ENCODE results near the gene ECE1.

Gene ECE1

DNA sequence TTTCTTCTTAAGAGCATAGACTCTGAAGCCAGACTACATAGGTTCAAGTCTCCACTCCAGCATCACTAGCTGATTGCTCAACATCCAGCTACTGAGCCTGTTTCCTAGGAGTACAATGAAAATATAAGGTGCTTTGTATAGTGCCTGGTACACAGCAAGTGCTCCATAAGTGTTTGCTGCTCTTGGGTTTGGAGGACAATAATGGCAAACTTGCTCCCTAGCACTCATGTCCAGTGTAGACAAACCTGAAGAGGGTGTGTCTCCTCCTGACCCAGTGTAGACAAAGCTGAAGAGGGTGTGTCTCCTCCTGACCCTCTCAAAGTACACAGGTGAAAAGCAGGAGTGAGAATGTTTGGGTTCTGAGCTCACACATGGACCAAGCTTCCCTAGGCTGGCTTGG lies 10.5 kb upstream of the ECE1 start:
- peaks cover 11 to 61% (median 40%) of the 10 kb centered on the region in 5 donors for H3K4me1 ChIP-seq (ENCODE audit: control insufficient read depth in 5 of 5, insufficient read depth in 5 of 5, low read length in 5 of 5)
- no peaks in the 10 kb centered on the region for H3K36me3 ChIP-seq (ENCODE audit: control insufficient read depth in 5 of 5, insufficient read depth in 5 of 5, low read length in 5 of 5)
- no peak overlapping the region for H3K9ac ChIP-seq (ENCODE audit: low read length in 5 of 5)
- H3K27ac ChIP-seq (ENCODE audit: low read depth, low read length) = no peak overlapping the region
- H3K4me3 ChIP-seq (ENCODE audit: low read depth in 1 of 5, low read length in 5 of 5) = no peak overlapping the region
- no peaks in the 10 kb centered on the region for H3K9me3 ChIP-seq (ENCODE audit: control insufficient read depth in 5 of 5, low read length in 5 of 5)
- H3K27me3 ChIP-seq (ENCODE audit: control insufficient read depth in 5 of 5, insufficient read depth in 4 of 5, low read length in 5 of 5) = no peaks in the 10 kb centered on the region

DNA sequence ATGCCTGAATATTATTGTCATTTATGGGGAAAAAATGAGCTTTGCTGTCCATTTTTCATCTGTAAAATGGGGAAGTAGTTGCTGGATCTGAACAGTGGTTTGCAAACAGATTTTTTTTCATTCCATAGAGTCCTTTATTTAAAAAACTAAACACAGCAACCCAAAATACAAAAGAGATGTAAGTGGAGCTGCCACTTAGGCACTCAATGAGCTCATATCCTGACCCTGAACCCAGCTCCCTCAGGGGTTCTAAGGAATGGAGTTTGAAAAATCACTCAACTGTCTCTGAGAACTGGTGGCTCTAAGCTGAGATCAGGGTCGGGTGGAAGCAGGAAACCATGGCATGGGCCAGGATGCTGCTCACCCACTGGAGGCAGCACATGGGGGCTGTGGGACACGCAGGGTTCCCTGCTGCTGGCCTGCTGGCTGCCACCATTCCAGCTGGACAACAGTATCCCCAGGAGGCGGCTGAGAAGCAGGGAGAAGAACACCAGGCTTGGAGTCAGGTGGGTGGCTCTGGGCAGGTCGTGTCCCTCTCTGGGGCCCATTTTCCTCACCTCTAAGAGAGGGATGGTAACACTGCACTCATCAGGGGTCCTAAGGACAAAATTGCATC lies 9.6 kb upstream of the ECE1 start:
- Histone ChIP-seq H3K9me3 (ENCODE audit: control insufficient read depth in 5 of 5, low read length in 5 of 5) (no peaks in the 10 kb centered on the region), H3K27me3 (ENCODE audit: control insufficient read depth in 5 of 5, insufficient read depth in 4 of 5, low read length in 5 of 5) (no peaks in the 10 kb centered on the region), H3K27ac (ENCODE audit: low read depth, low read length) (peak overlapping the region; percentile 70), H3K9ac (ENCODE audit: low read length in 5 of 5) (peak overlapping the region in 2 of 5 donors; percentile 23 to 25), H3K36me3 (ENCODE audit: control insufficient read depth in 5 of 5, insufficient read depth in 5 of 5, low read length in 5 of 5) (no peaks in the 10 kb centered on the region), H3K4me3 (ENCODE audit: low read depth in 1 of 5, low read length in 5 of 5) (no peak overlapping the region), H3K4me1 (ENCODE audit: control insufficient read depth in 5 of 5, insufficient read depth in 5 of 5, low read length in 5 of 5) (peaks cover 11 to 58% (median 40%) of the 10 kb centered on the region in 5 donors)

GRCh38 chr1:21298981-21299391 lies 8.7 kb upstream of the ECE1 start:
- Histone ChIP-seq H3K4me3 (ENCODE audit: low read depth in 1 of 5, low read length in 5 of 5) (no peak overlapping the region), H3K9me3 (ENCODE audit: control insufficient read depth in 5 of 5, low read length in 5 of 5) (no peaks in the 10 kb centered on the region), H3K4me1 (ENCODE audit: control insufficient read depth in 5 of 5, insufficient read depth in 5 of 5, low read length in 5 of 5) (peaks cover 11 to 61% (median 49%) of the 10 kb centered on the region in 5 donors), H3K27me3 (ENCODE audit: control insufficient read depth in 5 of 5, insufficient read depth in 4 of 5, low read length in 5 of 5) (no peaks in the 10 kb centered on the region), H3K9ac (ENCODE audit: low read length in 5 of 5) (no peak overlapping the region), H3K27ac (ENCODE audit: low read depth, low read length) (peak overlapping the region; percentile 70), H3K36me3 (ENCODE audit: control insufficient read depth in 5 of 5, insufficient read depth in 5 of 5, low read length in 5 of 5) (no peaks in the 10 kb centered on the region)

DNA sequence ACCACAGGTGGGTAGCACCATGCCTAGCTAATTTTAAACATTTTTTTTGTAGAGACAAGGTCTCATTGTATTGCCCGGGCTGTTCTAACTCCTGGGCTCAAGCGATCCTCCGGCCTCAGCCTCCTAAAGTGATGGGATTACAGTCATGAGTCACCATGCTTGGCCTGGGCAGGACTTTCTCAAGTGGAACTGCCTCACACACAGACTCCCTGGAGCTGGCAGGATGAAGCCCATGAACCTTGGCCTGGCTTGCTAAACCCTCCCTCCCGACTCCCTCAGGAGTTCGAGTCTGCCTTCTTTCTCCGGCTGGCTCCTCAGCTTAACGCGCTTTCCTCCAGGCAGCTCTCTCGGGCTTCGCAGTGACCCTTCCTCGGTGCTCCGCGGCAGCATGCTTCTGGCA lies 7.7 kb upstream of the ECE1 start:
- Histone ChIP-seq H3K27ac (ENCODE audit: low read depth, low read length) (peak overlapping the region; percentile 76), H3K4me3 (ENCODE audit: low read depth in 1 of 5, low read length in 5 of 5) (peak overlapping the region in 1 of 5 donors; percentile 32), H3K9ac (ENCODE audit: low read length in 5 of 5) (no peak overlapping the region), H3K4me1 (ENCODE audit: control insufficient read depth in 5 of 5, insufficient read depth in 5 of 5, low read length in 5 of 5) (peaks cover 6 to 63% (median 48%) of the 10 kb centered on the region in 5 donors), H3K9me3 (ENCODE audit: control insufficient read depth in 5 of 5, low read length in 5 of 5) (no peaks in the 10 kb centered on the region), H3K36me3 (ENCODE audit: control insufficient read depth in 5 of 5, insufficient read depth in 5 of 5, low read length in 5 of 5) (no peaks in the 10 kb centered on the region), H3K27me3 (ENCODE audit: control insufficient read depth in 5 of 5, insufficient read depth in 4 of 5, low read length in 5 of 5) (no peaks in the 10 kb centered on the region)

- H3K27me3 ChIP-seq (ENCODE audit: control insufficient read depth in 5 of 5, insufficient read depth in 4 of 5, low read length in 5 of 5) = no peaks in the 10 kb centered on the region
- no peaks in the 10 kb centered on the region for H3K36me3 ChIP-seq (ENCODE audit: control insufficient read depth in 5 of 5, insufficient read depth in 5 of 5, low read length in 5 of 5)
- H3K27ac ChIP-seq (ENCODE audit: low read depth, low read length) = peak overlapping the region; percentile 76
- H3K4me3 ChIP-seq (ENCODE audit: low read depth in 1 of 5, low read length in 5 of 5) = no peak overlapping the region
- H3K9ac ChIP-seq (ENCODE audit: low read length in 5 of 5) = no peak overlapping the region
- H3K4me1 ChIP-seq (ENCODE audit: control insufficient read depth in 5 of 5, insufficient read depth in 5 of 5, low read length in 5 of 5) = peaks cover 6 to 65% (median 45%) of the 10 kb centered on the region in 5 donors
- H3K9me3 ChIP-seq (ENCODE audit: control insufficient read depth in 5 of 5, low read length in 5 of 5) = no peaks in the 10 kb centered on the region
Measured at GRCh38 chr1:21296509-21297354, 6.5 kb upstream of the ECE1 start.

DNA sequence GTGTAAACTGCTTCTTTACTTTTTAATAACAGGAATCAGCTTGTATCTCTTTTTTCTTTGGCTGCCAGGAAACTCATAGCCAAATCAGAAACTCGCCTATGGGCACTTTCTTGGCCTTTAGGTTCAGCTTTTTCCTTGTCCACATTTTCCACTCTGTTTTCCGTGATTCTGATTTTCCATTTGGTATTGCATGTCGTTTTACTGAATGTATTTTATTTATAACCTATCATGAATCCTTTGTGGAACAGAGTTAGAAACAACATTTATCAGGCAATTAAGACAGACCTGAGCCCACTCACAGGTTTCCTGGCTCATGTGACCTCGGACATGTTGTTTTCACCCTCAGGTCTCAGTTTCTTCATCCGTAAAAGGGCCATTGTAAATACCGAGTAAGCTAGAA lies 5.3 kb upstream of the ECE1 start:
- peak overlapping the region; percentile 12 for H3K27ac ChIP-seq (ENCODE audit: low read depth, low read length)
- H3K36me3 ChIP-seq (ENCODE audit: control insufficient read depth in 5 of 5, insufficient read depth in 5 of 5, low read length in 5 of 5) = no peaks in the 10 kb centered on the region
- no peak overlapping the region for H3K4me3 ChIP-seq (ENCODE audit: low read depth in 1 of 5, low read length in 5 of 5)
- H3K27me3 ChIP-seq (ENCODE audit: control insufficient read depth in 5 of 5, insufficient read depth in 4 of 5, low read length in 5 of 5) = no peaks in the 10 kb centered on the region
- H3K9ac ChIP-seq (ENCODE audit: low read length in 5 of 5) = no peak overlapping the region
- peaks cover 6 to 74% (median 53%) of the 10 kb centered on the region in 5 donors for H3K4me1 ChIP-seq (ENCODE audit: control insufficient read depth in 5 of 5, insufficient read depth in 5 of 5, low read length in 5 of 5)
- H3K9me3 ChIP-seq (ENCODE audit: control insufficient read depth in 5 of 5, low read length in 5 of 5) = no peaks in the 10 kb centered on the region

DNA sequence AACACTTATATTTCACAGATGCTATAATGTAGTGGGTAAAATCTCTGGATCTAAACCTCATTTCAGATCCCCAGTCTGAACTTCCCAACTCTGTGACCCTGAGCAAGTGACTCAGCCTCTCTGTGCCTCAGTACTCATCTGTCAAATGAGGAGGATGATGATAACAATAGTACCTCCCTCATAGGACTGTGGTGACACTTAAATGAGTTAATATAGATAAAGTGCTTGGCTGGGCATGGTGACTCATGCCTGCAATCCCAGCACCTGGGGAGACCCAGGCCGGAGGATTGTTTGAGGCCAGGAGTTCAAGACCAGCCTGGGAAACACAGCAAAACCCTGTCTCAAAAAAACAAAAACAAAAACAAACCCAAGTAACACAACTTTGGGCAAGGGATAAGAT lies 4.7 kb upstream of the ECE1 start:
- no peak overlapping the region for H3K9ac ChIP-seq (ENCODE audit: low read length in 5 of 5)

DNA sequence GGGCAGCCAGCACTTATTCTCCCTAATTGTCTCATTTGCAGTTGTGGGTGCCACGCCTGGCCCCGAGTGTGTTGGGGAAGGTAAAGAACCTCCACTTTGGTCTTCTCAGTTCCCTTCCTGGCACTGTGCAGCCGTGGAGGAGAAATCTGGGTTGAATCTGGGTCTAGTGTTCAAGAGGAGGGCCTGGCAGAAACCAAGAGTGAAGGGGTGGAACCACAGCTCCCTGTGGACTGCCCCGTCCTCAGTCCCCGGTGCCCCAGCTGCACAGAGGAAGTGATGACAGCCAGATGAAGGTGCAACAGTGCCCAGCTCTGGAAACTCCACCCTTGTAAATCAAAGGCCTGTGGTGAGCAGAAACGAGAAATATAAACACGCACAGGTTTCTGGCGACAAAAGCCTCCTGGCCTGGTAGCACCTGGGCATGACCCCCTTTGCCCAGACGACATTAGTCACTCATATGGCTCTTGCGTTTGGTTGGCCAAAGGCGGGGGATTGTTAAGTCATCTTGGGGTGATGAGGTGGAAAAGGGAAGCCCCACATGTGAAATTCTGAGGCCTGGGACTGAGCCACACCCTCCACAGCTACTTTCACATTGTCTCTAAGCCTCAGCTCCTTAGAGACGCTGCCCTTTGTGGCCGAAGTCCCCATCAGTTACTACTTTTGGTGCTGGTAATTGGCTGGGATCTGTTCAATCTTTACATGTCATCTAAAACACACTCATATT lies 4.2 kb upstream of the ECE1 start:
- no peak overlapping the region for H3K4me3 ChIP-seq (ENCODE audit: low read depth in 1 of 5, low read length in 5 of 5)
- peak overlapping the region; percentile 12 for H3K27ac ChIP-seq (ENCODE audit: low read depth, low read length)
- peak overlapping the region in 1 of 5 donors; percentile 42 for H3K9ac ChIP-seq (ENCODE audit: low read length in 5 of 5)
- no peaks in the 10 kb centered on the region for H3K9me3 ChIP-seq (ENCODE audit: control insufficient read depth in 5 of 5, low read length in 5 of 5)
- H3K36me3 ChIP-seq (ENCODE audit: control insufficient read depth in 5 of 5, insufficient read depth in 5 of 5, low read length in 5 of 5) = no peaks in the 10 kb centered on the region
- peaks cover 6 to 72% (median 49%) of the 10 kb centered on the region in 5 donors for H3K4me1 ChIP-seq (ENCODE audit: control insufficient read depth in 5 of 5, insufficient read depth in 5 of 5, low read length in 5 of 5)
- H3K27me3 ChIP-seq (ENCODE audit: control insufficient read depth in 5 of 5, insufficient read depth in 4 of 5, low read length in 5 of 5) = no peaks in the 10 kb centered on the region

More for the DNA sequence above, 4.7 kb upstream of the ECE1 start:
- H3K4me3 ChIP-seq (ENCODE audit: low read depth in 1 of 5, low read length in 5 of 5) = no peak overlapping the region
- H3K36me3 ChIP-seq (ENCODE audit: control insufficient read depth in 5 of 5, insufficient read depth in 5 of 5, low read length in 5 of 5) = no peaks in the 10 kb centered on the region
- no peaks in the 10 kb centered on the region for H3K9me3 ChIP-seq (ENCODE audit: control insufficient read depth in 5 of 5, low read length in 5 of 5)
- peaks cover 6 to 72% (median 51%) of the 10 kb centered on the region in 5 donors for H3K4me1 ChIP-seq (ENCODE audit: control insufficient read depth in 5 of 5, insufficient read depth in 5 of 5, low read length in 5 of 5)
- H3K27ac ChIP-seq (ENCODE audit: low read depth, low read length) = peak overlapping the region; percentile 12
- H3K27me3 ChIP-seq (ENCODE audit: control insufficient read depth in 5 of 5, insufficient read depth in 4 of 5, low read length in 5 of 5) = no peaks in the 10 kb centered on the region

- H3K9ac ChIP-seq (ENCODE audit: low read length in 5 of 5) = peak overlapping the region in 1 of 5 donors; percentile 42
- no peak overlapping the region for H3K4me3 ChIP-seq (ENCODE audit: low read depth in 1 of 5, low read length in 5 of 5)
- peaks cover 3 to 72% (median 49%) of the 10 kb centered on the region in 5 donors for H3K4me1 ChIP-seq (ENCODE audit: control insufficient read depth in 5 of 5, insufficient read depth in 5 of 5, low read length in 5 of 5)
- no peaks in the 10 kb centered on the region for H3K27me3 ChIP-seq (ENCODE audit: control insufficient read depth in 5 of 5, insufficient read depth in 4 of 5, low read length in 5 of 5)
- H3K27ac ChIP-seq (ENCODE audit: low read depth, low read length) = peak overlapping the region; percentile 12
- H3K36me3 ChIP-seq (ENCODE audit: control insufficient read depth in 5 of 5, insufficient read depth in 5 of 5, low read length in 5 of 5) = no peaks in the 10 kb centered on the region
- no peaks in the 10 kb centered on the region for H3K9me3 ChIP-seq (ENCODE audit: control insufficient read depth in 5 of 5, low read length in 5 of 5)
Measured at GRCh38 chr1:21293537-21294265, 3.4 kb upstream of the ECE1 start.

Data from subcutaneous abdominal adipose tissue (tissue), 5 donors.